Peyer's patch (tissue), 4 donors: ENCODE measurements around the gene ECHDC1. TPM values are rescaled to one million over a fixed set of nuclear protein-coding genes. Genes with fewer than 3 reads are reported as not detected.

Experiments used
- DNase-seq, 3 donors: peaks; one replicate each; pipeline ENCODE4 v3.0.0-alpha.2; 2017 to 2019
- H3K27ac ChIP-seq, 4 donors: fragments of 200-600 bp; sonication (generic); one replicate each; pipeline ENCODE4 v1.5.1; 2016 to 2019
- H3K27me3 ChIP-seq, 2 donors: fragments of 200-600 bp; sonication (generic); one replicate each; pipeline ENCODE4 v1.5.1; 2019
- H3K36me3 ChIP-seq, 3 donors: fragments of 200-600 bp; sonication (generic); one replicate each; pipeline ENCODE4 v1.5.1; 2016 to 2019
- H3K4me1 ChIP-seq, 4 donors: fragments of 200-600 bp; sonication (generic); one replicate each; pipeline ENCODE4 v1.5.1; 2016 to 2019
- H3K4me3 ChIP-seq, 4 donors: fragments of 200-600 bp; sonication (generic); 1 replicate in 3 of 4; 2 replicates in 1 of 4; pipeline ENCODE4 v1.5.1; 2016 to 2019; ENCODE audit warnings: mild to moderate bottlenecking in 1 of 4
- H3K9me3 ChIP-seq, 4 donors: fragments of 200-600 bp; sonication (generic); one replicate each; pipeline ENCODE4 v1.5.1; 2016 to 2019; ENCODE audit warnings: mild to moderate bottlenecking in 1 of 4
- POLR2A ChIP-seq, 2 donors: fragments of 450-650 bp; IDR thresholded peaks; one replicate each; pipeline ENCODE4 v1.5.1; 2017; ENCODE audit warnings: antibody characterized with exemption in 2 of 2, mild to moderate bottlenecking in 2 of 2, moderate library complexity in 2 of 2
- total RNA-seq, 4 donors: library from RNA; depleted of rRNA; stranded (reverse); fragments of >200 nt; gene quantifications; one replicate each; pipeline ENCODE4 v1.1.0, GENCODE V29; 2016
- TF ChIP-seq, protein P1 (sequence below), 6 experiments: fragments of 450-650 bp in 4 of 6; fragments of 200-600 bp in 2 of 6; sonication (generic) in 1 of 6; IDR thresholded peaks; one replicate each; pipeline ENCODE4 v1.5.1; 2017 to 2019; ENCODE audit warnings: antibody characterized with exemption in 6 of 6, mild to moderate bottlenecking in 3 of 6, moderate library complexity in 1 of 6

The ECHDC1 gene
- total RNA-seq, 4 donors from 2014 or later = 48.9 to 71.8 (median 60.0) TPM

DNA sequence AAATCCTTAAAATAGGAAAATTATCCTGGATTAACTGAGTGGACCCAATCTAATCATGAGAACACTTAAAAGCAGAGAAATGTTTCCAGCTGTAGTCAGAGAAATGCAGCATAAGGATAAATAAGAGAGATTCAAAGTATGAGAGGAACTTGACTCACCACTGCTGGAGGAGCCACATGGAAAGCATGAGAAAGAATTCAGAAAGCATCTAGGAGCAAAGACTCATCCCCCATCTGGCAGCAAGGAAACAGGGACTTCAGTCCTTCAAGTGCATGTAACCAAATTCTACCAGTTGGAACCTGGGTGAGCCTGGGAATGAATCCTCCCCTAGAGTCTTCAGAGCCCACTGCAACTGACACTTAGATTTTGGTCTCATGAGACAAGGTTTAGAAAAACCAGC is 43.0 kb downstream of the ECHDC1 start:
- Histone ChIP-seq H3K4me1 (peaks cover 0 to 7% (median 0%) of the 10 kb centered on the region in 4 donors), H3K27ac (no peak overlapping the region), H3K9me3 (no peaks in the 10 kb centered on the region), H3K27me3 (no peaks in the 10 kb centered on the region), H3K4me3 (no peak overlapping the region), H3K36me3 (no peaks in the 10 kb centered on the region)
- no peak for DNase-seq
- TF ChIP-seq, protein P1, sequence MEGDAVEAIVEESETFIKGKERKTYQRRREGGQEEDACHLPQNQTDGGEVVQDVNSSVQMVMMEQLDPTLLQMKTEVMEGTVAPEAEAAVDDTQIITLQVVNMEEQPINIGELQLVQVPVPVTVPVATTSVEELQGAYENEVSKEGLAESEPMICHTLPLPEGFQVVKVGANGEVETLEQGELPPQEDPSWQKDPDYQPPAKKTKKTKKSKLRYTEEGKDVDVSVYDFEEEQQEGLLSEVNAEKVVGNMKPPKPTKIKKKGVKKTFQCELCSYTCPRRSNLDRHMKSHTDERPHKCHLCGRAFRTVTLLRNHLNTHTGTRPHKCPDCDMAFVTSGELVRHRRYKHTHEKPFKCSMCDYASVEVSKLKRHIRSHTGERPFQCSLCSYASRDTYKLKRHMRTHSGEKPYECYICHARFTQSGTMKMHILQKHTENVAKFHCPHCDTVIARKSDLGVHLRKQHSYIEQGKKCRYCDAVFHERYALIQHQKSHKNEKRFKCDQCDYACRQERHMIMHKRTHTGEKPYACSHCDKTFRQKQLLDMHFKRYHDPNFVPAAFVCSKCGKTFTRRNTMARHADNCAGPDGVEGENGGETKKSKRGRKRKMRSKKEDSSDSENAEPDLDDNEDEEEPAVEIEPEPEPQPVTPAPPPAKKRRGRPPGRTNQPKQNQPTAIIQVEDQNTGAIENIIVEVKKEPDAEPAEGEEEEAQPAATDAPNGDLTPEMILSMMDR (IDR thresholded peaks at IDR 0.05) = no peak
- no peak for TF ChIP-seq POLR2A (IDR thresholded peaks at IDR 0.05)

DNA sequence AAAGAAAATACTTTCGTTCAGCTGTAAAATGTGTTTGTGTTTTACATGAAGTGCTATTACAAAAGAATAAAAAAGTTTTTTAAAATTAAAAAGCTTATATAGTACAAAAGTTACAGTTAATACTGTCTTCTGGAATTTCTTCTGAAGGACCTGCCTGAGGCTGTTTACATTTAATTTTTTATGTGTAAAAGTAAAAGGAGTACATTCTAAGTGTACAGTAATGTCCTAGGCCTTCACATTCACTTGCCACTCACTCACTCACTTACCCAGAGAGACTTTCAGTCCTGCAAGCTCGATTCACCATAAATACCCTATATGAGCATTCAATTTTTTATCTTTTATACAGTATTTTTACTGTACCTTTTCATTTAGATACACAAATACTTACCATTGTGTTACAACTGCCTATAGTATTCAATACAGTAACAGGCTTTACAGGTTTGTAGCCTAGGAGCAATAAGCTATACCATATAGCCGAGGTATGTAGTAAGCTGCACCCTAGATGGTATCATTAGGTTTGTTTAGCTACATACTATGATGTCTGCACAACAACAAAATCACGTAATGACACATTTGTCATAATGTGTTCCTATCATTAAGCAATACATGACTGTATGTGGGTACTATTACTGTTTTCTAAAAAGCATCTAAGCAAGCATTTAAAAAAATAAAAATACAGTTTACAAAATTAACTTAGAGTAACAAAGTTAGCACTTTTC is 43.7 kb downstream of the ECHDC1 start:
- DNase-seq = no peak
- TF ChIP-seq, protein P1 (IDR thresholded peaks at IDR 0.05) = no peak
- TF ChIP-seq POLR2A (IDR thresholded peaks at IDR 0.05) = no peak
- H3K9me3 ChIP-seq = no peaks in the 10 kb centered on the region

DNA sequence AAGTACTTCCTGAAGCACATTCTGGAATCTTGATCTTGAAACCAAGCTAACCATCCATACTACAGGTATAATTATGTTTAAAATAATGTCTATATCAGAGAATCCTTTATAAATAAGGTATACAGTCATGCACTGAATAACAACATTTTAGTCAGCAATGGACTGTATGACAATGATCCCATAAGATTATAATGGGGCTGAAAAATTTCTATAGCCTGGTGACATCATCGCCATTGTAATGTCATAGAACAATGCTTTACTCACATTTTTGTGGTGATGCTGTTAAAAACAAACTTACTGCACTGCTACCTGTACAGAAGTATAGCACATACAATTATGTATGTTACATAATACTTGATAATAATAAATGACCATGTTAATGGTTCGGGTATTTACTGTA is 44.9 kb downstream of the ECHDC1 start:
- peaks cover 0 to 6% (median 0%) of the 10 kb centered on the region in 4 donors for H3K4me1 ChIP-seq
- TF ChIP-seq, protein P1 (IDR thresholded peaks at IDR 0.05) = no peak
- no peak for TF ChIP-seq POLR2A (IDR thresholded peaks at IDR 0.05)
- DNase-seq = no peak

More for the DNA sequence above, 43.7 kb downstream of the ECHDC1 start:
- Histone ChIP-seq H3K4me3 (no peak overlapping the region), H3K27me3 (no peaks in the 10 kb centered on the region), H3K27ac (no peak overlapping the region), H3K36me3 (no peaks in the 10 kb centered on the region), H3K4me1 (peaks cover 0 to 7% (median 0%) of the 10 kb centered on the region in 4 donors)

DNA sequence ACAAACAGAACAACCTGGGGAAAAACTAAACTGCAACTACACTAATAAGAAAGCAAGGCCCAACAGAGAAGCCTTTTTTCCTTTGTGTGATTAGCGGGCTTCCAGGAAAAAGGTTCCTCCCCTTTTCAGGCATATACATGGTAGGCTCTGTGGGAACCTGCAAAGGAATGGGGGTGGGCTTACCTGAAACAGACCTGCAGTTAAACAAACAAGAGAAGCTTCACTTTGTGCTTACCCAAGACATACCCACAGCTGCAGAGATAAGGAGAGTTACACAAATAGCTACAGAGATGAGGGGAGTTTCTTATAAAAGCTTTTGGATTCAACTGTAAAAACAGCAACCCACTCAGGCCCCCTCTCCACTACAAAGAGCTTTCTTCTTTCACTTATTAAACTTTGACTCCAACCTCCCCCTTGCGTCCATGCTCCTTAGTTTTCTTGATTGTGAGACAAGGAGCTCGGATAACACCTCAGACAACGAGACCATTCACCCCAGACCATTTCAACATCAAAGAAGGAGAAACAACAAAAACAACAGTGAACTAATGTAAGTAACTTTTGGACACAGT is 45.8 kb downstream of the ECHDC1 start:
- TF ChIP-seq, protein P1 (IDR thresholded peaks at IDR 0.05) = no peak
- no peak for TF ChIP-seq POLR2A (IDR thresholded peaks at IDR 0.05)
- Histone ChIP-seq H3K27me3 (no peaks in the 10 kb centered on the region), H3K4me1 (peaks cover 0 to 3% (median 0%) of the 10 kb centered on the region in 4 donors), H3K9me3 (no peaks in the 10 kb centered on the region), H3K36me3 (no peaks in the 10 kb centered on the region), H3K4me3 (no peak overlapping the region), H3K27ac (no peak overlapping the region)
- no peak for DNase-seq

More for the DNA sequence above, 44.9 kb downstream of the ECHDC1 start:
- H3K9me3 ChIP-seq = no peaks in the 10 kb centered on the region
- no peaks in the 10 kb centered on the region for H3K36me3 ChIP-seq
- no peaks in the 10 kb centered on the region for H3K27me3 ChIP-seq
- H3K4me3 ChIP-seq = no peak overlapping the region
- H3K27ac ChIP-seq = no peak overlapping the region

DNA sequence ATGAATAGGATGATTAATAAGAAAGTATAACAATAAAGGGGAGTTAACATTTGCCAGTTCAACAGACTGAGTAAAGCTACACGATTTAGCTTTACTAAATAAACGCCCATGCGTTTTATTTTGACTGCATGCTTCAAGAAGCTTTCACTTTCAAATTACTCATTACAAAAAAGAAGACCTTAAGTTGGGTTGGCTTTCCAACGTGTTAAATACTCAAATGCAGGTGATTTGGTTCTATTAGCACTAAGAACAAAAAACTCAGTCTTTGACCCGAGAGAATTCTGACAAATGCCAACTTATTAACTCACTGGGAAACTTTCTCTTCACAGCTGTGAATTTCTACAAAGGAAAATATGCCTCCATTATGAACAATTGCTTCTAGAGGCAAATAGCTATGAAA is 51.9 kb downstream of the ECHDC1 start:
- H3K4me1 ChIP-seq = peaks cover 0 to 8% (median 0%) of the 10 kb centered on the region in 4 donors
- H3K27ac ChIP-seq = no peak overlapping the region
- no peak overlapping the region for H3K4me3 ChIP-seq
- H3K27me3 ChIP-seq = no peaks in the 10 kb centered on the region
- peaks cover 0 to 15% (median 0%) of the 10 kb centered on the region in 3 donors for H3K36me3 ChIP-seq
- H3K9me3 ChIP-seq = no peaks in the 10 kb centered on the region
- DNase-seq = no peak
- no peak for TF ChIP-seq POLR2A (IDR thresholded peaks at IDR 0.05)
- TF ChIP-seq, protein P1 (IDR thresholded peaks at IDR 0.05) = no peak
